AG09309 (cell line): ENCODE data around the gene CGREF1.

Experiments used
- DNase-seq: peaks from one replicate; pipeline ENCODE4 v3.0.0-alpha.2; 2010; ENCODE audit warnings: low read depth
- H3K4me3 ChIP-seq: 2 replicates; pipeline ENCODE4 v1.5.1; 2011; ENCODE audit warnings: mild to moderate bottlenecking, low read depth, low read length, moderate library complexity; ENCODE audit not compliant: control insufficient read depth
- CTCF ChIP-seq: IDR thresholded peaks from 2 replicates; pipeline ENCODE4 v1.5.1; 2011; ENCODE audit warnings: mild to moderate bottlenecking, low read depth, low read length, inconsistent platforms; ENCODE audit not compliant: insufficient read depth, control insufficient read depth; ENCODE audit errors: missing control alignments

CGREF1 gene

GRCh38 chr2:27109083-27109482 is 9.8 kb downstream of the CGREF1 start:
- no peak for TF ChIP-seq CTCF
- H3K4me3 ChIP-seq = no peak overlapping the region

GRCh38 chr2:27108221-27108620 is 10.7 kb downstream of the CGREF1 start:
- no peak for DNase-seq
- H3K4me3 ChIP-seq = no peak overlapping the region
- no peak for TF ChIP-seq CTCF

More at GRCh38 chr2:27109083-27109482, 9.8 kb downstream of the CGREF1 start:
- no peak for DNase-seq

- TF ChIP-seq CTCF = no peak
- H3K4me3 ChIP-seq = no peak overlapping the region
- no peak for DNase-seq
Observed at GRCh38 chr2:27105981-27106380, 12.9 kb downstream of the CGREF1 start.

GRCh38 chr2:27102329-27102728 is 16.6 kb downstream of the CGREF1 start:
- DNase-seq = no peak
- no peak for TF ChIP-seq CTCF
- no peak overlapping the region for H3K4me3 ChIP-seq

GRCh38 chr2:27100036-27100435 is 18.9 kb downstream of the CGREF1 start:
- no peak overlapping the region for H3K4me3 ChIP-seq
- no peak for TF ChIP-seq CTCF
- DNase-seq = no peak

- H3K4me3 ChIP-seq = no peak overlapping the region
- TF ChIP-seq CTCF = no peak
- no peak for DNase-seq
Observed at GRCh38 chr2:27099334-27099955, 19.5 kb downstream of the CGREF1 start.
